MM.1S (cell line): ENCODE data around the gene ZFYVE26.
A peak's percentile ranks its signal among the peaks of the same experiment; 100 is the strongest.

Experiments used
- DNase-seq: peaks from one replicate; pipeline ENCODE4 v3.0.0-alpha.2; 2015
- H2AFZ ChIP-seq: fragments of 300-600 bp; sonication (generic); 2 replicates; pipeline ENCODE4 v1.6.0; 2016; ENCODE audit warnings: antibody characterized with exemption, low read length
- H3F3A ChIP-seq: fragments of 300-600 bp; sonication (generic); 2 replicates; pipeline ENCODE4 v1.6.1; 2016; ENCODE audit warnings: mild to moderate bottlenecking, antibody characterized with exemption, low read length, moderate library complexity, mixed read lengths; ENCODE audit not compliant: insufficient read depth
- H3K27ac ChIP-seq: fragments of 300-600 bp; sonication (generic); 2 replicates; pipeline ENCODE4 v1.5.1; 2016; ENCODE audit warnings: mild to moderate bottlenecking, low read length
- H3K27me3 ChIP-seq: fragments of 300-600 bp; sonication (generic); replicated peaks from 2 replicates; pipeline ENCODE4 v1.6.0; 2016; ENCODE audit warnings: low read length; ENCODE audit not compliant: insufficient read depth
- H3K36me3 ChIP-seq: fragments of 300-600 bp; sonication (generic); replicated peaks from 2 replicates; pipeline ENCODE4 v1.6.1; 2016; ENCODE audit warnings: mild to moderate bottlenecking, low read length, mixed read lengths; ENCODE audit not compliant: insufficient read depth
- H3K4me1 ChIP-seq: fragments of 300-600 bp; sonication (generic); 2 replicates; pipeline ENCODE4 v1.6.1; 2016; ENCODE audit warnings: low read length, mixed read lengths
- H3K4me2 ChIP-seq: fragments of 300-600 bp; sonication (generic); 2 replicates; pipeline ENCODE4 v1.6.0; 2016; ENCODE audit warnings: low read depth, low read length
- H3K4me3 ChIP-seq: fragments of 300-600 bp; sonication (generic); 2 replicates; pipeline ENCODE4 v1.5.1; 2016; ENCODE audit warnings: low read length, mixed read lengths
- H3K79me2 ChIP-seq: fragments of 300-600 bp; sonication (generic); 2 replicates; pipeline ENCODE4 v1.6.1; 2016; ENCODE audit warnings: mixed run types, low read length, mixed read lengths
- H3K9ac ChIP-seq: fragments of 300-600 bp; sonication (generic); 2 replicates; pipeline ENCODE4 v1.6.1; 2016; ENCODE audit warnings: low read length, mixed read lengths
- H3K9me2 ChIP-seq: fragments of 300-600 bp; sonication (generic); replicated peaks from 2 replicates; pipeline ENCODE4 v1.6.1; 2016; ENCODE audit warnings: mild to moderate bottlenecking, low read length, mixed read lengths; ENCODE audit not compliant: insufficient read depth
- H3K9me3 ChIP-seq: fragments of 300-600 bp; sonication (generic); replicated peaks from 2 replicates; pipeline ENCODE4 v1.6.1; 2016; ENCODE audit warnings: mild to moderate bottlenecking, low read length, mixed read lengths; ENCODE audit not compliant: insufficient read depth
- H4K20me1 ChIP-seq: fragments of 300-600 bp; sonication (generic); 2 replicates; pipeline ENCODE4 v1.6.1; 2016; ENCODE audit warnings: mild to moderate bottlenecking, low read length, moderate library complexity, mixed read lengths; ENCODE audit not compliant: insufficient read depth
- EZH2 ChIP-seq: fragments of 300-600 bp; sonication (generic); optimal IDR thresholded peaks from 2 replicates; pipeline ENCODE3; 2017; ENCODE audit warnings: low read depth, mild to moderate bottlenecking, antibody characterized with exemption, low read length, mixed read lengths
- EZH2phosphoT487 ChIP-seq: fragments of 300-600 bp; sonication (generic); IDR thresholded peaks from 2 replicates; pipeline ENCODE4 v1.6.1; 2018; ENCODE audit warnings: antibody characterized with exemption, low read length
- TF ChIP-seq, protein P1 (sequence below): fragments of 300-600 bp; sonication (generic); IDR thresholded peaks from 2 replicates; pipeline ENCODE4 v1.5.1; 2016; ENCODE audit warnings: antibody characterized with exemption, low read length, mixed read lengths

Gene ZFYVE26

DNA sequence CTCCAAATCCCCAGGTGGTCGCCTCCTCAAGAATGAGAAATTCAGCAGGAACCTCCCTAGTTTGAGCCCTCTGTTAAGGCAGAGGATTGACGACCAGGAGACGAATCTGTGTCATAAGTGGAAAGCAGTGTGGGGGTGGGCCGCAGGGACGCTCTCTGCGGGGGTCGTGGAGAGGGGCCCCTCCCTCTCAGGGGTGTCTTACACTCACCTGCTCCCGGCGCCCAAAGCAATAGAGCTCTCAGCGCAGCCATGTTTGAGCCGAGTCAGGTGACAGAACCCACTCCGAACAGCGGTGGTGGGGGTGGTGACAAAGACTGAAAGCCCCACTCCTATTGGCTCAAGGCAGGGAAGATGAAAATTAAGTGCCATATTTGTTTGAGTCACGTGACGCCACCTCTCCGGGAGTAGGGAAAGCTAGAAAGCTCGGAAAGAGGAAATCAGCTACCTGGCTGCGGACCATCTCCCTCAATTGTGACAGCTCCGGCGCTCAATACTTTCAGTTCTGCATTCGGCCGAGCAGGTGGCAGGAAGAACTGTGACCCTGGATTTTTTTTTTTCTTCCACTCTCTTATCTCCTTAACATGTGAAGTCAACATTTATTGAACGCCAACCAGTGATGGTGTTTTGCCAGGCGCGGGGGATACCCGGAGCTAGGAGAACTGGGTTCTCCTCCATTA, at the start of gene ZFYVE26:
TSS of gene ZFYVE26 (minus strand) at position 265 of the 677 bp plus-strand sequence. CDS start 627 bp downstream, outside the sequence.
- no peaks in the 10 kb centered on the region for H3K9me2 ChIP-seq
- peak within 1 kb of the TSS; percentile 72 for H2AFZ ChIP-seq
- peaks cover 16% of the 10 kb centered on the region for H3K79me2 ChIP-seq
- H3F3A ChIP-seq: peaks cover 4% of the 10 kb centered on the region; the same call in 1 of the 2 replicates
- no peaks in the 10 kb centered on the region for H3K27me3 ChIP-seq
- peak within 1 kb of the TSS; percentile 81 for H3K4me3 ChIP-seq
- peak within 1 kb of the TSS; percentile 71 for H3K4me2 ChIP-seq
- TF ChIP-seq, protein P1, sequence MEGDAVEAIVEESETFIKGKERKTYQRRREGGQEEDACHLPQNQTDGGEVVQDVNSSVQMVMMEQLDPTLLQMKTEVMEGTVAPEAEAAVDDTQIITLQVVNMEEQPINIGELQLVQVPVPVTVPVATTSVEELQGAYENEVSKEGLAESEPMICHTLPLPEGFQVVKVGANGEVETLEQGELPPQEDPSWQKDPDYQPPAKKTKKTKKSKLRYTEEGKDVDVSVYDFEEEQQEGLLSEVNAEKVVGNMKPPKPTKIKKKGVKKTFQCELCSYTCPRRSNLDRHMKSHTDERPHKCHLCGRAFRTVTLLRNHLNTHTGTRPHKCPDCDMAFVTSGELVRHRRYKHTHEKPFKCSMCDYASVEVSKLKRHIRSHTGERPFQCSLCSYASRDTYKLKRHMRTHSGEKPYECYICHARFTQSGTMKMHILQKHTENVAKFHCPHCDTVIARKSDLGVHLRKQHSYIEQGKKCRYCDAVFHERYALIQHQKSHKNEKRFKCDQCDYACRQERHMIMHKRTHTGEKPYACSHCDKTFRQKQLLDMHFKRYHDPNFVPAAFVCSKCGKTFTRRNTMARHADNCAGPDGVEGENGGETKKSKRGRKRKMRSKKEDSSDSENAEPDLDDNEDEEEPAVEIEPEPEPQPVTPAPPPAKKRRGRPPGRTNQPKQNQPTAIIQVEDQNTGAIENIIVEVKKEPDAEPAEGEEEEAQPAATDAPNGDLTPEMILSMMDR: no peak
- TF ChIP-seq EZH2phosphoT487 (no peak), EZH2 (no peak)
- DNase-seq: peak; percentile 89
- H4K20me1 ChIP-seq: no peaks in the 10 kb centered on the region
- H3K27ac ChIP-seq: peak within 1 kb of the TSS; percentile 74; the same call in 1 of the 2 replicates
- H3K36me3 ChIP-seq: no peaks in the 10 kb centered on the region
- peak within 1 kb of the TSS; percentile 66; the same call in 1 of the 2 replicates for H3K9ac ChIP-seq
- no peaks in the 10 kb centered on the region for H3K9me3 ChIP-seq
- H3K4me1 ChIP-seq: 0 out of 2 replicates have a peak, but pooled peaks cover 4% of the 10 kb centered on the region

DNA sequence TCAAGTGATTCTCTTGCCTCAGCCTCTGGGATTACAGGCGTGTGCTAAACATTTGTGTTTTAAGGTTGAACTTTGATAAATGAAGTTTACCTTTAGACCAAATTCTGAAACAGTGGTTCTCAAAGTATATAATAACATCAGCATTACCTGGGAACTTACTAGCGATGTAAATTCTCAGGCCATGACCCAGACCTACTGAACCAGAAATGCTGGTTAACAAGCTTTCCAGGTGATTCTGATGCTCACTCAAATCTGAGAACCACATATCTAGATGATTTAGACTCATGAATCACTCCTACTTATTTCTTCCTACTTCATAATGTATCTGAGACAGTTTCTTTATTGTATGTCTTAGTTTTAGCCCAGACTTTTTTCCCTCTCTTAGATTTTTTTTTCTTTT, 46.8 kb upstream of the ZFYVE26 start:
- H3K9me3 ChIP-seq: no peaks in the 10 kb centered on the region
- H3K27ac ChIP-seq: no peak overlapping the region
- H3K9ac ChIP-seq: no peak overlapping the region
- no peak overlapping the region for H2AFZ ChIP-seq
- H3K4me2 ChIP-seq: no peak overlapping the region
- no peak for TF ChIP-seq EZH2
- TF ChIP-seq, protein P1: no peak
- TF ChIP-seq EZH2phosphoT487: no peak
- DNase-seq: no peak
- no peaks in the 10 kb centered on the region for H3K4me1 ChIP-seq
- H3K9me2 ChIP-seq: no peaks in the 10 kb centered on the region
- no peaks in the 10 kb centered on the region for H3F3A ChIP-seq
- no peaks in the 10 kb centered on the region for H4K20me1 ChIP-seq
- H3K4me3 ChIP-seq: no peak overlapping the region
- no peaks in the 10 kb centered on the region for H3K27me3 ChIP-seq
- H3K36me3 ChIP-seq: no peaks in the 10 kb centered on the region
- no peaks in the 10 kb centered on the region for H3K79me2 ChIP-seq

DNA sequence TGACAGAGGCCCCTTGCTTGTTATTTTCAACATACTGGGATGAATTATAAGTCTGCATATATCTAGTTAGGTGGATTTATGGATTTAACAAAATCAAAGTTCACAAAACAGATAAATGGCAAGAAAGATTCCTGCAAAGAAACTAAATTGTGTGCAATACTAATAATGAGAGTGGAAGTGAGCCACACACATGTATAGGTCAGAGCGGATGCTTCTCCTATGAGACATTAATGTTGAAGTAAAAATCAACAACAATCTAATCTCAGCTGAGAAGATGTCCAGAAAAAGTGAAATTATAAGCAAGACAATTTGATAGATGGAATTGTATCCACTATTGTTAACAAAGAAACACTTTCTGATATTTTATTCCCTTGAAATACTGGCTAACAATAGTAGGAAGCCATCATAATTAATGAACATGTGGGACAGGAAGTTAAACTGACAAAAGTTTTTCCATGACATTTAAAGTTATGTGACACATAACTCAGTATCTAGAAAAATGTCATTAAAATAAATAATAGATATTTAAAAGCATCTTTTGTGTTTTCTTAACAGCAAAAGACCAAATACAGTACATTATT, 42.9 kb upstream of the ZFYVE26 start:
- Histone ChIP-seq H3K9ac (no peak overlapping the region), H3K4me3 (no peak overlapping the region), H3K27me3 (no peaks in the 10 kb centered on the region), H3K27ac (no peak overlapping the region), H3K4me1 (no peaks in the 10 kb centered on the region), H3K9me2 (no peaks in the 10 kb centered on the region), H2AFZ (no peak overlapping the region), H3F3A (no peaks in the 10 kb centered on the region), H3K79me2 (no peaks in the 10 kb centered on the region), H3K9me3 (no peaks in the 10 kb centered on the region), H3K36me3 (no peaks in the 10 kb centered on the region), H3K4me2 (no peak overlapping the region), H4K20me1 (no peaks in the 10 kb centered on the region)
- TF ChIP-seq EZH2 (no peak), EZH2phosphoT487 (no peak)
- TF ChIP-seq, protein P1: no peak
- DNase-seq: no peak
